GM10266 (cell line): ENCODE measurements around the gene PTPN20.

Experiments used
- DNase-seq: peaks from one replicate; pipeline ENCODE4 v3.0.0; 2012; ENCODE audit errors: extremely low spot score
- CTCF ChIP-seq: IDR thresholded peaks from 2 replicates; pipeline ENCODE4 v1.5.1; 2012; ENCODE audit warnings: mild to moderate bottlenecking, low read depth; ENCODE audit not compliant: control insufficient read depth, insufficient read depth; ENCODE audit errors: missing control alignments

PTPN20 gene

GRCh38 chr10:47027108-47027783, 116.0 kb downstream of the PTPN20 start:
- no peak for TF ChIP-seq CTCF
- no peak for DNase-seq

- TF ChIP-seq CTCF: no peak
- DNase-seq: no peak
These were observed 116.6 kb downstream of the PTPN20 start for GRCh38 chr10:47027784-47028260.

- DNase-seq: no peak
- TF ChIP-seq CTCF: no peak
These were observed 117.2 kb downstream of the PTPN20 start for GRCh38 chr10:47028466-47028865.

GRCh38 chr10:47029181-47030009, 118.2 kb downstream of the PTPN20 start:
- no peak for DNase-seq
- TF ChIP-seq CTCF: no peak

GRCh38 chr10:47030191-47030703, 119.0 kb downstream of the PTPN20 start:
- no peak for TF ChIP-seq CTCF
- no peak for DNase-seq

GRCh38 chr10:47031211-47031900, 120.1 kb downstream of the PTPN20 start:
- TF ChIP-seq CTCF: no peak
- DNase-seq: no peak

- DNase-seq: no peak
- no peak for TF ChIP-seq CTCF
These were observed 120.8 kb downstream of the PTPN20 start for GRCh38 chr10:47031901-47032465.
